Measurements from ENCODE around the gene PLEKHG7. TPM values are rescaled to one million over a fixed set of nuclear protein-coding genes. Genes with fewer than 3 reads are reported as not detected.

PLEKHG7 gene
- total and polyA plus RNA-seq, 2 of the 8 experiments (the other 6 are each of a cell fraction or from before 2014, with no cell fraction given): not detected

DNA sequence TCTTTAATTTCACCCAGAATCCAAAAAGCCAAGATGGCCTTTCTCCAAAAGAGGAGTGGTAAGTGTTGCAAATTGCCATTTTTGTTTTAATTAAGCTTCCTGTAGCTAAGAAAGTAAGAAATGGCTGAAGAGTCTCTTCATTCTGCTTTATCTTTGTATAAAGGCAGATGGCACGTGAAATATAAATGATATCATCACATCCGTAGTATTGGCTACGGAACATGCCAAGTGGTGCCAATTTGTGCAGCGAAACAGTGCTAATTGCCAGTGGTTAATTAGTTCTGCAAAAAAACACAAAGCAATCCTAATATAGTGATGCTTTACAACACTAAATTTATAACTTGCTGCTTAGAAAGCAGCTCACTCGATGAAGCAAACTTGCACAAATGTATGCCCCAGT lies 29.4 kb downstream of the PLEKHG7 start:
- no peak overlapping the region for H3K23ac ChIP-seq (ENCODE audit: insufficient read length)
- FAIRE-seq (no peak), DNase-seq (ENCODE audit: low read depth in 1 of 2, low spot score in 2 of 2) (no peak)
- no peak overlapping the region for H2BK12ac ChIP-seq (ENCODE audit: low read depth, low read length)
- no peak overlapping the region for H3K9ac ChIP-seq (replicated peaks in 1 of 4; ENCODE audit: extremely low read depth in 1 of 4, low read depth in 3 of 4, low read length in 3 of 4)
- no peak overlapping the region for H3K4me3 ChIP-seq (ENCODE audit: extremely low read depth in 1 of 4, insufficient read depth in 2 of 4, low read depth in 3 of 4, low read length in 4 of 4)
- H3K18ac ChIP-seq (ENCODE audit: extremely low read depth, low read length): no peak overlapping the region
- H3K4me2 ChIP-seq (ENCODE audit: insufficient read depth in 1 of 2, low read depth in 2 of 2, low read length in 2 of 2): no peak overlapping the region
- no peak overlapping the region for H2BK5ac ChIP-seq (ENCODE audit: low read depth, low read length)
- H3K36me3 ChIP-seq (ENCODE audit: control insufficient read depth in 2 of 4, insufficient read depth in 4 of 4, low read length in 3 of 4): no peaks in the 10 kb centered on the region
- H2AK5ac ChIP-seq (ENCODE audit: low read depth, low read length): no peak overlapping the region
- no peak overlapping the region for H2BK20ac ChIP-seq (ENCODE audit: low read length)
- H4K20me1 ChIP-seq (replicated peaks in 1 of 2; ENCODE audit: control insufficient read depth in 1 of 2, insufficient read depth in 2 of 2, low read length in 2 of 2): no peaks in the 10 kb centered on the region
- H3K56ac ChIP-seq (replicated peaks; ENCODE audit: insufficient read length, low read depth, low read length): no peak overlapping the region
- no peaks in the 10 kb centered on the region for H3K27me3 ChIP-seq (replicated peaks in 1 of 4; ENCODE audit: control insufficient read depth in 3 of 4, extremely low read depth in 1 of 4, insufficient read depth in 3 of 4, low read length in 3 of 4)
- no peak overlapping the region for H4K5ac ChIP-seq (ENCODE audit: insufficient read length, low read depth, low read length)
- no peak overlapping the region for H4K8ac ChIP-seq (ENCODE audit: extremely low read depth, insufficient read depth, low read length)
- 84% methylated on average over 5 of the region's 5 CpGs; no CpG with 5 or more reads in 1 of the 2 experiments for WGBS, 2 experiments (ENCODE audit: extremely low coverage in 1 of 2, insufficient coverage in 1 of 2, insufficient read length in 1 of 2, insufficient replicate concordance in 2 of 2, low coverage in 1 of 2, low lambda C conversion rate in 2 of 2, missing lambda C conversion rate in 1 of 2)
- POLR2A ChIA-PET (ENCODE audit: partially characterized antibody): no interaction called here
- H2AFZ ChIP-seq (ENCODE audit: low read length): no peak overlapping the region
- no peak overlapping the region for H2BK120ac ChIP-seq (replicated peaks; ENCODE audit: low read depth, low read length)
- no peak overlapping the region for H2BK15ac ChIP-seq (ENCODE audit: low read length)
- H3K27ac ChIP-seq (ENCODE audit: low read depth, low read length): no peak overlapping the region
- H3K79me1 ChIP-seq (ENCODE audit: low read depth, low read length): no peaks in the 10 kb centered on the region
- H3K14ac ChIP-seq (ENCODE audit: insufficient read length): no peak overlapping the region
- H3K79me2 ChIP-seq (ENCODE audit: control insufficient read depth in 1 of 2, insufficient read depth in 2 of 2, low read length in 2 of 2): no peaks in the 10 kb centered on the region
- CTCF ChIA-PET (ENCODE audit: partially characterized antibody): interaction anchor here (0.6 to 3.7 kb wide), 2 partner anchors 15 to 603 kb away, joined by 3 to 11 read pairs; no protein-coding TSS in a partner anchor
- H3K9me3 ChIP-seq (ENCODE audit: insufficient read depth in 2 of 2, low read depth in 1 of 2, low read length in 1 of 2): no peaks in the 10 kb centered on the region
- no peaks in the 10 kb centered on the region for H3K23me2 ChIP-seq (ENCODE audit: low read depth, low read length)
- H3K4ac ChIP-seq (replicated peaks; ENCODE audit: insufficient read length, low read depth, low read length): no peak overlapping the region
- H3K4me1 ChIP-seq (replicated peaks in 1 of 4; ENCODE audit: control insufficient read depth in 3 of 4, insufficient read depth in 4 of 4, low read length in 3 of 4): no peaks in the 10 kb centered on the region
- H4K91ac ChIP-seq (replicated peaks; ENCODE audit: insufficient read length, low read length): no peak overlapping the region
- TF ChIP-seq RXRA (IDR thresholded peaks at IDR 0.05; ENCODE audit: insufficient read depth, low read depth, low read length) (no peak), TAF1 (IDR thresholded peaks at IDR 0.05; ENCODE audit: low read depth, low read length) (no peak), BCL11A (IDR thresholded peaks at IDR 0.05; ENCODE audit: low read depth in 2 of 2, low read length in 2 of 2) (no peak), GTF2F1 (IDR thresholded peaks at IDR 0.05; ENCODE audit: borderline replicate concordance, low read depth, low read length) (no peak), MAFK (IDR thresholded peaks at IDR 0.05; ENCODE audit: low read depth, low read length) (no peak), TEAD4 (IDR thresholded peaks at IDR 0.05; ENCODE audit: low read depth, low read length) (no peak), TCF12 (IDR thresholded peaks at IDR 0.05; ENCODE audit: low read depth, low read length) (no peak), CBX5 (IDR thresholded peaks at IDR 0.05; ENCODE audit: low read depth, low read length) (no peak), BRCA1 (IDR thresholded peaks at IDR 0.05; ENCODE audit: low read depth, low read length) (no peak)
- TF ChIP-seq, protein P1, sequence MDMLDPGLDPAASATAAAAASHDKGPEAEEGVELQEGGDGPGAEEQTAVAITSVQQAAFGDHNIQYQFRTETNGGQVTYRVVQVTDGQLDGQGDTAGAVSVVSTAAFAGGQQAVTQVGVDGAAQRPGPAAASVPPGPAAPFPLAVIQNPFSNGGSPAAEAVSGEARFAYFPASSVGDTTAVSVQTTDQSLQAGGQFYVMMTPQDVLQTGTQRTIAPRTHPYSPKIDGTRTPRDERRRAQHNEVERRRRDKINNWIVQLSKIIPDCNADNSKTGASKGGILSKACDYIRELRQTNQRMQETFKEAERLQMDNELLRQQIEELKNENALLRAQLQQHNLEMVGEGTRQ (IDR thresholded peaks at IDR 0.05; ENCODE audit: low read length): no peak
- TF ChIP-seq, protein P2, sequence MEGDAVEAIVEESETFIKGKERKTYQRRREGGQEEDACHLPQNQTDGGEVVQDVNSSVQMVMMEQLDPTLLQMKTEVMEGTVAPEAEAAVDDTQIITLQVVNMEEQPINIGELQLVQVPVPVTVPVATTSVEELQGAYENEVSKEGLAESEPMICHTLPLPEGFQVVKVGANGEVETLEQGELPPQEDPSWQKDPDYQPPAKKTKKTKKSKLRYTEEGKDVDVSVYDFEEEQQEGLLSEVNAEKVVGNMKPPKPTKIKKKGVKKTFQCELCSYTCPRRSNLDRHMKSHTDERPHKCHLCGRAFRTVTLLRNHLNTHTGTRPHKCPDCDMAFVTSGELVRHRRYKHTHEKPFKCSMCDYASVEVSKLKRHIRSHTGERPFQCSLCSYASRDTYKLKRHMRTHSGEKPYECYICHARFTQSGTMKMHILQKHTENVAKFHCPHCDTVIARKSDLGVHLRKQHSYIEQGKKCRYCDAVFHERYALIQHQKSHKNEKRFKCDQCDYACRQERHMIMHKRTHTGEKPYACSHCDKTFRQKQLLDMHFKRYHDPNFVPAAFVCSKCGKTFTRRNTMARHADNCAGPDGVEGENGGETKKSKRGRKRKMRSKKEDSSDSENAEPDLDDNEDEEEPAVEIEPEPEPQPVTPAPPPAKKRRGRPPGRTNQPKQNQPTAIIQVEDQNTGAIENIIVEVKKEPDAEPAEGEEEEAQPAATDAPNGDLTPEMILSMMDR (IDR thresholded peaks at IDR 0.05; ENCODE audit: control extremely low read depth in 1 of 3, insufficient read depth in 1 of 3, low read depth in 1 of 3, low read length in 3 of 3): no peak

Measured in H1 (cell line).